Measurements from ENCODE around the gene MAFG.

DNA sequence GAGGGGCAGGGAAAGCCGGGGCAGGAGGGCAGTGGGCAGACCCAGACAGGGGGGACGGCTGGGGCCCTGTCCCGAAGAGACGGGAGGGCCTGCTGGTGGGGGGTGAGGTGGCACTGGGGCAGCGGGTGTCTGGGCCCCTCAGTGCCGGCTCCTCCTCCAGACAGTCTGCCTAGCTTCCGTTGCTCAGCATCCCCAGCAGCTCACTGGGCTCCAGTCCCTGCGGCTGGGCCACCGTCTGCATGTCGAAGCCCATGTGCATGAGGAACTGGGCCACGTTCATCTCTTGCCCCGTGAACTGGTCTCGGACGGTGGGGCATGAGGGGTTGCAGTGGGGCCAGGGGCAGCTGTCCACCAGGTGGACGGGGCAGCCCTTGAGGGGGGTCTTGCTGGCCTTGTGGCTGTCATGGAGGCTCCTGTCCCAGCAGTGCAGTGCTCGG, 25.3 kb upstream of the MAFG start:
- TF ChIP-seq CTCF (conservative IDR thresholded peaks at IDR 0.05 in 1 of 2, IDR thresholded peaks at IDR 0.05 in 1 of 2; ENCODE audit: extremely low read depth in 1 of 2, insufficient read depth in 1 of 2, low read depth in 1 of 2, low read length in 2 of 2) (no peak), EZH2 (IDR thresholded peaks at IDR 0.05; ENCODE audit: borderline replicate concordance, low read length) (no peak)
